Progenitor cell of endocrine pancreas (in vitro differentiated cells): ENCODE results near the gene PTTG2. TPM values are rescaled to one million over a fixed set of nuclear protein-coding genes. Genes with fewer than 3 reads are reported as not detected.

Experiments
- DNase-seq: peaks from one replicate; pipeline ENCODE4 v3.0.0; 2021; ENCODE audit warnings: low spot score; ENCODE audit not compliant: unreplicated experiment
- H3K27ac Mint-ChIP-seq: 2 replicates; pipeline ENCODE4 v1.8.0; 2021; ENCODE audit warnings: mild to moderate bottlenecking, moderate library complexity, mixed read lengths
- H3K27me3 Mint-ChIP-seq: 2 replicates; pipeline ENCODE4 v1.8.0; 2021; ENCODE audit warnings: mixed read lengths
- H3K36me3 Mint-ChIP-seq: 2 replicates; pipeline ENCODE4 v1.8.0; 2022; ENCODE audit warnings: mixed read lengths; ENCODE audit not compliant: insufficient read depth
- H3K4me1 Mint-ChIP-seq: 2 replicates; pipeline ENCODE4 v1.8.0; 2021; ENCODE audit warnings: low read depth, mixed read lengths
- H3K4me3 Mint-ChIP-seq: 2 replicates; pipeline ENCODE4 v1.8.0; 2021; ENCODE audit warnings: low read depth, mild to moderate bottlenecking, moderate library complexity, mixed read lengths
- H3K9me3 Mint-ChIP-seq: 2 replicates; pipeline ENCODE4 v1.8.0; 2021; ENCODE audit warnings: low read depth, mixed read lengths
- CTCF ChIP-seq: fragments of 200-600 bp; sonication (generic); IDR thresholded peaks from one replicate; pipeline ENCODE4 v1.5.0; 2021; ENCODE audit warnings: antibody characterized with exemption, mild to moderate bottlenecking; ENCODE audit not compliant: unreplicated experiment
- total RNA-seq: library from RNA; stranded (reverse); gene quantifications from 2 replicates; pipeline ENCODE4 v1.2.1, GENCODE V29; 2021

PTTG2 gene
- total RNA-seq, 1 donor from 2014 or later, result not detected

- Mint-ChIP-seq H3K27ac (no peak overlapping the region), H3K36me3 (no peaks in the 10 kb centered on the region), H3K9me3 (no peaks in the 10 kb centered on the region), H3K4me1 (no peaks in the 10 kb centered on the region), H3K27me3 (no peaks in the 10 kb centered on the region), H3K4me3 (no peak overlapping the region)
- no peak for DNase-seq
- no peak for TF ChIP-seq CTCF
Observed at GRCh38 chr4:37935026-37935425, 25.2 kb upstream of the PTTG2 start.

GRCh38 chr4:37936889-37937498 is 23.2 kb upstream of the PTTG2 start:
- Mint-ChIP-seq H3K27me3 (no peaks in the 10 kb centered on the region), H3K36me3 (no peaks in the 10 kb centered on the region), H3K4me1 (no peaks in the 10 kb centered on the region), H3K9me3 (no peaks in the 10 kb centered on the region), H3K27ac (no peak overlapping the region), H3K4me3 (no peak overlapping the region)
- no peak for DNase-seq
- TF ChIP-seq CTCF, result no peak

GRCh38 chr4:37938208-37938607 is 22.0 kb upstream of the PTTG2 start:
- no peak for TF ChIP-seq CTCF
- no peaks in the 10 kb centered on the region for H3K4me1 Mint-ChIP-seq
- no peaks in the 10 kb centered on the region for H3K27me3 Mint-ChIP-seq
- no peak overlapping the region for H3K4me3 Mint-ChIP-seq
- no peaks in the 10 kb centered on the region for H3K9me3 Mint-ChIP-seq
- no peaks in the 10 kb centered on the region for H3K36me3 Mint-ChIP-seq
- no peak overlapping the region for H3K27ac Mint-ChIP-seq
- no peak for DNase-seq

GRCh38 chr4:37946503-37947179 is 13.6 kb upstream of the PTTG2 start:
- Mint-ChIP-seq H3K9me3 (no peaks in the 10 kb centered on the region), H3K27me3 (peaks cover 3% of the 10 kb centered on the region), H3K27ac (no peak overlapping the region), H3K36me3 (no peaks in the 10 kb centered on the region), H3K4me1 (peaks cover 4% of the 10 kb centered on the region), H3K4me3 (no peak overlapping the region)
- no peak for DNase-seq
- TF ChIP-seq CTCF, result no peak

GRCh38 chr4:37948542-37948941 is 11.7 kb upstream of the PTTG2 start:
- no peak for DNase-seq
- Mint-ChIP-seq H3K9me3 (no peaks in the 10 kb centered on the region), H3K27ac (no peak overlapping the region), H3K4me1 (peaks cover 6% of the 10 kb centered on the region), H3K36me3 (no peaks in the 10 kb centered on the region), H3K27me3 (peaks cover under 1% of the 10 kb centered on the region), H3K4me3 (no peak overlapping the region)
- TF ChIP-seq CTCF, result no peak
